GM12878 (cell line): Measurements from ENCODE around the gene TMED10. TPM values are rescaled to one million over a fixed set of nuclear protein-coding genes. Genes with fewer than 3 reads are reported as not detected.

Experiments used
- ATAC-seq: fragments of 200-7000 bp; cut with Tn5 transposase; 3 replicates; pipeline ENCODE4 v1.9.1; 2020; ENCODE audit warnings: mild to moderate bottlenecking, moderate library complexity
- BruUV-seq: library from RNA; stranded (reverse); fragments of 400-500 nt; replicated peaks from 2 replicates; lab custom pipeline; 2021; lab: Mats Ljungman, UMichigan
- CTCF ChIA-PET: fragments of 300-600 bp; sonication (Branson Sonifier 250); formaldehyde crosslinking; extraction: SDS; loops from one replicate; lab custom pipeline; 2021; ENCODE audit warnings: inconsistent platforms; lab: Yijun Ruan, JAX
- POLR2A ChIA-PET: fragments of 350-600 bp; formaldehyde crosslinking; extraction: SDS; loops from one replicate; lab custom pipeline; 2021; ENCODE audit warnings: inconsistent platforms; lab: Charles Lee
- RAD21 ChIA-PET: fragments of 300-600 bp; sonication (Branson Sonifier 250); formaldehyde crosslinking; loops from one replicate; lab custom pipeline; 2023; ENCODE audit warnings: antibody characterized with exemption; ENCODE audit not compliant: unreplicated experiment; lab: Charles Lee
- SMC1A ChIA-PET: fragments of 300-600 bp; sonication (Branson Sonifier 250); formaldehyde crosslinking; loops from one replicate; lab custom pipeline; 2023; ENCODE audit not compliant: unreplicated experiment, uncharacterized antibody; lab: Charles Lee
- DNase-seq: peaks from one replicate; pipeline ENCODE4 v3.0.0-alpha.2; 2011; ENCODE audit warnings: low read depth, low spot score
- FAIRE-seq: peaks from 3 replicates; lab custom pipeline; 2011; peaks lifted over from hg19 to GRCh38; lab: Jason Lieb, UNC
- H2AFZ ChIP-seq: 2 replicates; pipeline ENCODE4 v1.6.0; 2011; ENCODE audit warnings: low read depth, low read length, control low read depth; ENCODE audit not compliant: control insufficient read depth
- H3K27ac ChIP-seq: 2 replicates; pipeline ENCODE4 v1.5.1; 2011; ENCODE audit warnings: control low read depth; ENCODE audit not compliant: control insufficient read depth, insufficient read depth
- H3K27me3 ChIP-seq, 2 experiments: replicated peaks in 1 of 2; 2 replicates each; pipeline versions ENCODE4 v1.6.0 to v1.6.1; 2011; ENCODE audit warnings: low read length in 1 of 2; ENCODE audit not compliant: control insufficient read depth in 2 of 2, insufficient read depth in 2 of 2
- H3K36me3 ChIP-seq, 2 experiments: 2 replicates each; pipeline ENCODE4 v1.5.1; 2011; ENCODE audit warnings: low read length in 1 of 2; ENCODE audit not compliant: control insufficient read depth in 2 of 2, insufficient read depth in 2 of 2
- H3K4me1 ChIP-seq: 2 replicates; pipeline ENCODE4 v1.6.1; 2011; ENCODE audit warnings: mild to moderate bottlenecking, low read length, moderate library complexity, mixed read lengths; ENCODE audit not compliant: control insufficient read depth, insufficient read depth
- H3K4me2 ChIP-seq: 2 replicates; pipeline ENCODE4 v1.6.0; 2011; ENCODE audit warnings: control low read depth; ENCODE audit not compliant: control insufficient read depth, insufficient read depth
- H3K4me3 ChIP-seq: fragments of 200-600 bp; sonication (generic); 2 replicates; pipeline ENCODE4 v1.5.1; 2016
- H3K79me2 ChIP-seq: 2 replicates; pipeline ENCODE4 v1.6.0; 2011; ENCODE audit warnings: low read length; ENCODE audit not compliant: control insufficient read depth, insufficient read depth
- H3K9ac ChIP-seq: 2 replicates; pipeline ENCODE4 v1.8.0; 2011; ENCODE audit warnings: low read length, control low read depth, mixed read lengths; ENCODE audit not compliant: control insufficient read depth, insufficient read depth
- H3K9me3 ChIP-seq: replicated peaks from 3 replicates; pipeline ENCODE4 v1.5.1; 2011; ENCODE audit warnings: mild to moderate bottlenecking, low read length; ENCODE audit not compliant: control insufficient read depth, insufficient read depth
- H4K20me1 ChIP-seq: 2 replicates; pipeline ENCODE4 v1.6.0; 2011; ENCODE audit not compliant: control insufficient read depth, insufficient read depth
- CBX3 ChIP-seq: fragments of 200-600 bp; sonication (generic); IDR thresholded peaks from 2 replicates; pipeline ENCODE4 v1.6.1; 2016; ENCODE audit warnings: low read depth, borderline replicate concordance
- FOXK2 ChIP-seq: fragments of 450-650 bp; IDR thresholded peaks from 2 replicates; pipeline ENCODE4 v1.6.1; 2017; ENCODE audit warnings: mild to moderate bottlenecking, moderate library complexity
- GABPA ChIP-seq: IDR thresholded peaks from 2 replicates; pipeline ENCODE4 v1.6.1; 2014; ENCODE audit warnings: antibody characterized with exemption, low read depth, mild to moderate bottlenecking, inconsistent platforms
- KDM1A ChIP-seq: fragments of 200-600 bp; sonication (generic); IDR thresholded peaks from 2 replicates; pipeline ENCODE4 v1.6.1; 2016; ENCODE audit warnings: borderline replicate concordance
- MLLT1 ChIP-seq: fragments of 450-650 bp; IDR thresholded peaks from 2 replicates; pipeline ENCODE4 v1.6.1; 2016; ENCODE audit warnings: mild to moderate bottlenecking
- NFYA ChIP-seq: IDR thresholded peaks from 2 replicates; pipeline ENCODE4 v1.6.1; 2011; ENCODE audit warnings: low read depth, mild to moderate bottlenecking, low read length, improper control_type of control experiment, borderline replicate concordance
- NR2C2 ChIP-seq: IDR thresholded peaks from 2 replicates; pipeline ENCODE4 v1.6.1; 2011; ENCODE audit warnings: borderline replicate concordance, low read depth; ENCODE audit not compliant: control insufficient read depth, insufficient read length
- RBBP5 ChIP-seq: fragments of 200-600 bp; sonication (generic); conservative IDR thresholded peaks from 2 replicates; pipeline ENCODE4 v1.6.1; 2016
- WGBS: methylation state at CpG from one replicate; pipeline ENCODE4 v1.1.6; 2016; ENCODE audit warnings: low lambda C conversion rate; ENCODE audit not compliant: insufficient replicate concordance, insufficient coverage; ENCODE audit errors: missing lambda C conversion rate; 5-methylcytosine and 5-hydroxymethylcytosine counted together
- in situ Hi-C: fragments of 300-500 bp; cut with MboI; formaldehyde crosslinking; loops from 9 replicates; pipeline ENCODE4 v1.14.3; 2018; ENCODE audit warnings: mixed read lengths
- intact Hi-C: fragments of 100-400 bp; cut with micrococcal nuclease; formaldehyde crosslinking; loops from one replicate; pipeline ENCODE4 v1.14.2; 2022; ENCODE audit not compliant: unreplicated experiment
- polyA plus RNA-seq, 11 experiments: library from polyadenylated mRNA; depleted of rRNA in 4 of 11; unstranded in 6 of 11; stranded (reverse) in 5 of 11; fragments of >200 nt; fragmentation: Nextera tagmentation in 4 of 11; fragmentation: Illumina TruSeq in 1 of 11; extraction: Ambion mirVana in 4 of 11; extraction: Trizol in 1 of 11; gene quantifications; 1 replicate in 1 of 11; 2 replicates in 10 of 11; pipeline versions ENCODE4 v1.2.1 to v1.2.3, GENCODE V29; 2011 to 2016; ENCODE audit warnings: inconsistent platforms in 2 of 11, missing spikeins in 2 of 11, low read depth in 1 of 11
- total RNA-seq, 4 experiments: library from RNA; depleted of rRNA in 3 of 4; stranded (reverse); fragments of >200 nt in 3 of 4; fragmentation: Illumina TruSeq in 1 of 4; extraction: Trizol in 1 of 4; gene quantifications; 2 replicates each; pipeline versions ENCODE4 v1.2.1 to v1.2.3, GENCODE V29; 2013 to 2021

Gene TMED10
- total and polyA plus RNA-seq, 10 of the 15 experiments (the other 5 are each of a cell fraction or from before 2014, with no cell fraction given), result 99.8 to 270 (median 180) TPM

GRCh38 chr14:75140620-75141019, 35.8 kb downstream of the TMED10 start:
- Histone ChIP-seq H3K79me2 (peaks cover 18% of the 10 kb centered on the region), H3K4me3 (no peak overlapping the region), H3K36me3 (peaks cover 2 to 7% of the 10 kb centered on the region in 2 experiments; a peak in 2 of 4 replicates), H4K20me1 (no peaks in the 10 kb centered on the region), H3K4me1 (peaks cover 18% of the 10 kb centered on the region), H3K4me2 (no peak overlapping the region), H3K9me3 (no peaks in the 10 kb centered on the region), H2AFZ (no peak overlapping the region), H3K27me3 (no peaks in the 10 kb centered on the region), H3K9ac (no peak overlapping the region), H3K27ac (no peak overlapping the region)
- in situ Hi-C loops (no loop called here), intact Hi-C loops (no loop called here)
- SMC1A ChIA-PET, result interaction anchor here (1.3 to 3.2 kb wide), 4 partner anchors 15 to 420 kb away, joined by 3 to 29 read pairs (median 4); no protein-coding TSS in a partner anchor
- ATAC-seq (no peak), FAIRE-seq (no peak), DNase-seq (no peak)
- POLR2A ChIA-PET, result interaction anchor here (1.1 to 1.2 kb wide), 2 partner anchors 99 to 158 kb away, joined by 3 to 4 read pairs; no protein-coding TSS in a partner anchor
- BruUV-seq, result no TSS peak
- TF ChIP-seq FOXK2 (no peak), NR2C2 (no peak), CBX3 (no peak), MLLT1 (no peak), KDM1A (no peak), RBBP5 (no peak), NFYA (no peak), GABPA (no peak)
- CTCF ChIA-PET, result interaction anchor here (1.1 to 11.5 kb wide), 3 partner anchors 9 to 160 kb away, joined by 3 to 227 read pairs (median 5); no protein-coding TSS in a partner anchor
- 75% methylated on average over 2 of the region's 2 CpGs for WGBS
- RAD21 ChIA-PET, result interaction anchor here (0.6 to 7.7 kb wide), 4 partner anchors 9 to 164 kb away, joined by 3 to 57 read pairs (median 8); no protein-coding TSS in a partner anchor
